ENCODE data around the gene COL9A3. TPM values are rescaled to one million over a fixed set of nuclear protein-coding genes. Genes with fewer than 3 reads are reported as not detected.

COL9A3 gene
- total RNA-seq, 3 donors from 2014 or later (not counting 1 experiment from before 2014, with no cell fraction given): 1.9 TPM; not detected in 2

GRCh38 chr20:62791301-62792181, 25.3 kb upstream of the COL9A3 start:
- Mint-ChIP-seq H3K27me3 (ENCODE audit: low read depth in 2 of 2) (no peaks in the 10 kb centered on the region), H3K36me3 (no peaks in the 10 kb centered on the region), H3K4me1 (peaks cover 22 to 44% of the 10 kb centered on the region in 2 donors), H3K4me3 (peak overlapping the region; percentile 69), H3K27ac (peak overlapping the region; percentile 70 to 80), H3K9me3 (no peaks in the 10 kb centered on the region)
- H3K4me3 ChIP-seq (ENCODE audit: low read length): no peak overlapping the region
- H3K36me3 ChIP-seq (ENCODE audit: control insufficient read depth, insufficient read depth, low read length): no peaks in the 10 kb centered on the region
- H3K27me3 ChIP-seq (ENCODE audit: control insufficient read depth, insufficient read depth, low read length): no peaks in the 10 kb centered on the region
- no peak overlapping the region for H3K27ac ChIP-seq (ENCODE audit: low read length)
- no peak for ATAC-seq
- WGBS (ENCODE audit: insufficient coverage): 47% methylated on average over 22 of the region's 23 CpGs
- DNase-seq: peak; percentile 45 to 83
- intact Hi-C loops (cut with micrococcal nuclease): loop anchor here (5.0 kb wide), 4 partner anchors 124 to 489 kb away; partner anchors contain the start of gene ADRM1
- H3K9me3 ChIP-seq (ENCODE audit: control insufficient read depth, insufficient read depth, low read length): no peaks in the 10 kb centered on the region
- peaks cover 31% of the 10 kb centered on the region for H3K4me1 ChIP-seq (ENCODE audit: control insufficient read depth, insufficient read depth, low read length)
- TF ChIP-seq CTCF (IDR thresholded peaks at IDR 0.05): peak; percentile 70

DNA sequence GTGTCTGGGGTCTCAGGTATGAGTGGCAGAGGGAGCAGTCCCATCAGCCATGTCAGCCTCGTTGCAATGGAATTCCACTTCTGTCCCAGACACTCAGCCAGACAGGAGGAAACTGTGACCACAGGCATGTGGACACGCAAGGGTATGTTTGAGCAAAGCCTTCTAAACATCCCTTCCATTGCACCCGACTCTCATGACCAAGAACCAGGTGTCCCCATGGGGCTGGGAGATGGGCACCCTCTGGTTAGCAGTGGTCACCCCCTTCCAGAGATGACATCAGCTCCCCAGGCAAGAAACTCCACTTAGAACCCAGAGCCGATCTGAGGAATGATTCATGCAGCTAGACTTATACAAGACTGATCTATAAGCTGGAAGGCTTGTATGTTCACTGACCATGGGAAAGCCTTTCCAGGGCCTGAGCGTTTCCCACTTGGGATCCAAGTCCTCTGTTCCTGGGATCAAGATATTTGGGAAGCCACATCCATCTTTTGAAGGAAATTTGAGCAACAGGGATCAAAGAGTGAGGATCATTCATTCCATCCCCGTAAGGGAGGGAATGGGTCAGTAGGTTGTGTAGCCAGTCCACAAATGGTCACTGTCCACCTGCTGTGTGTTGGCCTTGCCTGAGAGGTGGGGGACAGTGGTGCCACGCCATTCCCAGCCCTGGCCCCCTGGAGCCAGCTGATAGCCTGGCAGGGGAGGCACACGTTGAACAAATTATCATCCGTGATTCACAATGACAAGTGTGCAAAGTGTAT, 24.5 kb upstream of the COL9A3 start:
- 82% methylated on average over 9 of the region's 9 CpGs for WGBS (ENCODE audit: insufficient coverage)
- peaks cover 22 to 48% of the 10 kb centered on the region in 2 donors for H3K4me1 Mint-ChIP-seq
- H3K4me3 ChIP-seq (ENCODE audit: low read length): no peak overlapping the region
- ATAC-seq (no peak), DNase-seq (no peak)
- H3K27ac Mint-ChIP-seq: peak overlapping the region; percentile 93 to 95
- peaks cover 38% of the 10 kb centered on the region for H3K4me1 ChIP-seq (ENCODE audit: control insufficient read depth, insufficient read depth, low read length)
- H3K36me3 Mint-ChIP-seq: no peaks in the 10 kb centered on the region
- H3K27ac ChIP-seq (ENCODE audit: low read length): no peak overlapping the region
- H3K9me3 Mint-ChIP-seq: no peaks in the 10 kb centered on the region
- H3K27me3 ChIP-seq (ENCODE audit: control insufficient read depth, insufficient read depth, low read length): no peaks in the 10 kb centered on the region
- TF ChIP-seq CTCF (IDR thresholded peaks at IDR 0.05): no peak
- no peaks in the 10 kb centered on the region for H3K9me3 ChIP-seq (ENCODE audit: control insufficient read depth, insufficient read depth, low read length)
- intact Hi-C loops (cut with micrococcal nuclease): loop anchor here (5.0 kb wide), 4 partner anchors 125 to 490 kb away; partner anchors contain the start of gene ADRM1
- H3K36me3 ChIP-seq (ENCODE audit: control insufficient read depth, insufficient read depth, low read length): no peaks in the 10 kb centered on the region
- peak overlapping the region; percentile 61 for H3K4me3 Mint-ChIP-seq
- H3K27me3 Mint-ChIP-seq (ENCODE audit: low read depth in 2 of 2): no peaks in the 10 kb centered on the region

DNA sequence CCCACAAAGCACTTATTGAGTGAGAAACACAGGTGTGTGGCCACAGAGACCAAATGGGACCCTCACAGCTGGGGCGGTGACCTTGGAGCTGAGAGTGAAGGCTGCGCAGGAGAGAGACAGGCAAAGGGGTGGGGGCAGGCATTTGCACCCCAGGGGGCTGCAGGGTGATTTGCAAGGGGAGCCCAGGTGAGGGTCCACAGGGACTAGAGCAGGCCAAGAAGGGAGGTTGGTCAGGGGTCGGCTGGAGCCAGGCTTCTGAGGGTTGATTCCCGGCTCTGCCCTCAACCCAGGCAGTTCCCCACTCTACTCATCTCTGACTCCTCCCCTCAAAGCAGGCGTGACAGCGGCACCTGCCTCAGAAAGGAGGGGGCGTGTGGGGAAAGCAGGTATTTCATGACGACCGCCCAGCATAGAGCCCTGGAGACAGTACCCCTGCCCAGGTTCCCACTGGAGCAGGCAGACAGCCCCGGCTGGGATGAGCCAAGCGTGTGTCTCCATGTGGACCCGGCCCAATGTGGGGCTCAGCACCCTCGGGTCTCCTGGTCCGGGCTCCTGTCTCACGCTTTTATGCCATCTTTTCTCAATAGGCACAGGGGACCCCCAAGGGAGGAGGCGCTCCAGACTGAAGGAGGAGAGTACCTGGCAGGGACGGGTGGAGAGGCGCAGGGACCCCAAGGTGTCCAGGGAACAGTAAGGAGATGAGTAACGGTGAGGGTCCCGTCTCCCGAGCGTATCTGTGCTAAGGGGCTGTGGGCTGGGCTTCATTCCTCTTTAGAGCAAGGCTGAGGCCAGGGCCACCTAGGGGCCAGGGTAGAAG, 23.7 kb upstream of the COL9A3 start:
- peak overlapping the region; percentile 100 for H3K27ac ChIP-seq (ENCODE audit: low read length)
- Mint-ChIP-seq H3K36me3 (no peaks in the 10 kb centered on the region), H3K27me3 (ENCODE audit: low read depth in 2 of 2) (no peaks in the 10 kb centered on the region), H3K9me3 (no peaks in the 10 kb centered on the region), H3K4me3 (peak overlapping the region; percentile 92), H3K4me1 (peaks cover 22 to 55% of the 10 kb centered on the region in 2 donors), H3K27ac (peak overlapping the region; percentile 93 to 95)
- H3K9me3 ChIP-seq (ENCODE audit: control insufficient read depth, insufficient read depth, low read length): no peaks in the 10 kb centered on the region
- no peak for TF ChIP-seq CTCF (IDR thresholded peaks at IDR 0.05)
- H3K27me3 ChIP-seq (ENCODE audit: control insufficient read depth, insufficient read depth, low read length): no peaks in the 10 kb centered on the region
- DNase-seq (peak in 1 of 2 donors; percentile 48), ATAC-seq (no peak)
- intact Hi-C loops (cut with micrococcal nuclease): loop anchor here (5.0 kb wide), 4 partner anchors 126 to 491 kb away; partner anchors contain the start of gene ADRM1
- peaks cover 3% of the 10 kb centered on the region for H3K36me3 ChIP-seq (ENCODE audit: control insufficient read depth, insufficient read depth, low read length)
- peak overlapping the region; percentile 57 for H3K4me3 ChIP-seq (ENCODE audit: low read length)
- 88% methylated on average over 22 of the region's 22 CpGs for WGBS (ENCODE audit: insufficient coverage)
- H3K4me1 ChIP-seq (ENCODE audit: control insufficient read depth, insufficient read depth, low read length): peaks cover 39% of the 10 kb centered on the region

All from natural killer cell (primary cell).